ENCODE results near the gene ODAD4. TPM values are rescaled to one million over a fixed set of nuclear protein-coding genes. Genes with fewer than 3 reads are reported as not detected.

ODAD4 gene
- total RNA-seq, 3 donors from 2014 or later (not counting 1 experiment from before 2014, with no cell fraction given) = 0.70 to 2.9 (median 0.95) TPM

GRCh38 chr17:41988418-41988817, 58.0 kb downstream of the ODAD4 start:
- Mint-ChIP-seq H3K4me1 (peaks cover 0 to 3% of the 10 kb centered on the region in 2 donors), H3K9me3 (no peaks in the 10 kb centered on the region), H3K27me3 (ENCODE audit: low read depth in 2 of 2) (no peaks in the 10 kb centered on the region), H3K36me3 (peaks cover 33% of the 10 kb centered on the region), H3K27ac (peak overlapping the region; percentile 10 to 45), H3K4me3 (no peak overlapping the region)
- H3K4me1 ChIP-seq (ENCODE audit: control insufficient read depth, insufficient read depth, low read length) = no peaks in the 10 kb centered on the region
- ATAC-seq (no peak), DNase-seq (no peak)
- WGBS (ENCODE audit: insufficient coverage) = no CpG with 5 or more reads among the region's 2 CpGs
- no peak overlapping the region for H3K27ac ChIP-seq (ENCODE audit: low read length)
- intact Hi-C loops (cut with micrococcal nuclease) = no loop called here
- peaks cover 79% of the 10 kb centered on the region for H3K36me3 ChIP-seq (ENCODE audit: control insufficient read depth, insufficient read depth, low read length)
- H3K27me3 ChIP-seq (ENCODE audit: control insufficient read depth, insufficient read depth, low read length) = no peaks in the 10 kb centered on the region
- TF ChIP-seq CTCF (IDR thresholded peaks at IDR 0.05) = no peak
- H3K4me3 ChIP-seq (ENCODE audit: low read length) = no peak overlapping the region
- H3K9me3 ChIP-seq (ENCODE audit: control insufficient read depth, insufficient read depth, low read length) = no peaks in the 10 kb centered on the region

GRCh38 chr17:41989702-41990419, 59.4 kb downstream of the ODAD4 start:
- no peak overlapping the region for H3K4me3 ChIP-seq (ENCODE audit: low read length)
- no peaks in the 10 kb centered on the region for H3K9me3 ChIP-seq (ENCODE audit: control insufficient read depth, insufficient read depth, low read length)
- H3K27ac ChIP-seq (ENCODE audit: low read length) = no peak overlapping the region
- Mint-ChIP-seq H3K4me3 (no peak overlapping the region), H3K36me3 (peaks cover 33% of the 10 kb centered on the region), H3K9me3 (no peaks in the 10 kb centered on the region), H3K4me1 (peaks cover 0 to 3% of the 10 kb centered on the region in 2 donors), H3K27ac (no peak overlapping the region), H3K27me3 (ENCODE audit: low read depth in 2 of 2) (no peaks in the 10 kb centered on the region)
- no peaks in the 10 kb centered on the region for H3K4me1 ChIP-seq (ENCODE audit: control insufficient read depth, insufficient read depth, low read length)
- intact Hi-C loops (cut with micrococcal nuclease) = no loop called here
- WGBS (ENCODE audit: insufficient coverage) = 90% methylated on average over 5 of the region's 5 CpGs
- peaks cover 81% of the 10 kb centered on the region for H3K36me3 ChIP-seq (ENCODE audit: control insufficient read depth, insufficient read depth, low read length)
- TF ChIP-seq CTCF (IDR thresholded peaks at IDR 0.05) = no peak
- DNase-seq = no peak
- H3K27me3 ChIP-seq (ENCODE audit: control insufficient read depth, insufficient read depth, low read length) = no peaks in the 10 kb centered on the region
- ATAC-seq = no peak

- Mint-ChIP-seq H3K27me3 (ENCODE audit: low read depth in 2 of 2) (no peaks in the 10 kb centered on the region), H3K4me1 (no peaks in the 10 kb centered on the region), H3K36me3 (peaks cover 33% of the 10 kb centered on the region), H3K27ac (no peak overlapping the region), H3K4me3 (no peak overlapping the region), H3K9me3 (no peaks in the 10 kb centered on the region)
- ATAC-seq (no peak), DNase-seq (no peak)
- Histone ChIP-seq H3K4me3 (ENCODE audit: low read length) (no peak overlapping the region), H3K9me3 (ENCODE audit: control insufficient read depth, insufficient read depth, low read length) (no peaks in the 10 kb centered on the region), H3K36me3 (ENCODE audit: control insufficient read depth, insufficient read depth, low read length) (peaks cover 86% of the 10 kb centered on the region), H3K27ac (ENCODE audit: low read length) (no peak overlapping the region), H3K27me3 (ENCODE audit: control insufficient read depth, insufficient read depth, low read length) (no peaks in the 10 kb centered on the region), H3K4me1 (ENCODE audit: control insufficient read depth, insufficient read depth, low read length) (no peaks in the 10 kb centered on the region)
- no peak for TF ChIP-seq CTCF (IDR thresholded peaks at IDR 0.05)
- intact Hi-C loops (cut with micrococcal nuclease) = no loop called here
- WGBS (ENCODE audit: insufficient coverage) = 89% methylated on average over 3 of the region's 3 CpGs
Observed at GRCh38 chr17:41992576-41992975, 62.2 kb downstream of the ODAD4 start.

GRCh38 chr17:41996855-41997164, 66.4 kb downstream of the ODAD4 start:
- Mint-ChIP-seq H3K36me3 (peaks cover 14% of the 10 kb centered on the region), H3K4me1 (peaks cover 1 to 5% of the 10 kb centered on the region in 2 donors), H3K27me3 (ENCODE audit: low read depth in 2 of 2) (no peaks in the 10 kb centered on the region), H3K9me3 (no peaks in the 10 kb centered on the region), H3K4me3 (no peak overlapping the region), H3K27ac (no peak overlapping the region)
- intact Hi-C loops (cut with micrococcal nuclease) = no loop called here
- Histone ChIP-seq H3K4me1 (ENCODE audit: control insufficient read depth, insufficient read depth, low read length) (no peaks in the 10 kb centered on the region), H3K36me3 (ENCODE audit: control insufficient read depth, insufficient read depth, low read length) (peaks cover 77% of the 10 kb centered on the region), H3K9me3 (ENCODE audit: control insufficient read depth, insufficient read depth, low read length) (no peaks in the 10 kb centered on the region), H3K27ac (ENCODE audit: low read length) (no peak overlapping the region), H3K4me3 (ENCODE audit: low read length) (no peak overlapping the region), H3K27me3 (ENCODE audit: control insufficient read depth, insufficient read depth, low read length) (no peaks in the 10 kb centered on the region)
- no peak for TF ChIP-seq CTCF (IDR thresholded peaks at IDR 0.05)
- WGBS (ENCODE audit: insufficient coverage) = 95% methylated on average over 2 of the region's 2 CpGs
- no peak for ATAC-seq
- DNase-seq = no peak

All from natural killer cell (primary cell).